HepG2 (cell line): ENCODE measurements around the gene GNGT2. TPM values are rescaled to one million over a fixed set of nuclear protein-coding genes. Genes with fewer than 3 reads are reported as not detected.
A peak's percentile ranks its signal among the peaks of the same experiment; 100 is the strongest.

Source experiments
- ATAC-seq: fragments of 200-7000 bp; cut with Tn5 transposase; 3 replicates; pipeline ENCODE4 v1.9.1; 2020; ENCODE audit warnings: mild to moderate bottlenecking, moderate library complexity
- BruUV-seq: library from RNA; stranded (reverse); fragments of 400-500 nt; replicated peaks from 2 replicates; lab custom pipeline; 2021; lab: Mats Ljungman, UMichigan
- CTCF ChIA-PET: fragments of 300-600 bp; formaldehyde crosslinking; extraction: SDS; loops from one replicate; lab custom pipeline; 2021; ENCODE audit warnings: low total read pairs, inconsistent platforms, low intra/inter-chr PET ratio; lab: Yijun Ruan, JAX
- POLR2A ChIA-PET: fragments of 350-600 bp; sonication (Branson Sonifier 250); formaldehyde crosslinking; loops from one replicate; lab custom pipeline; 2020; ENCODE audit warnings: antibody characterized with exemption, inconsistent platforms; lab: Yijun Ruan, JAX
- DNase-seq: peaks from one replicate; pipeline ENCODE4 v3.0.0-alpha.2; 2015; ENCODE audit warnings: low spot score
- FAIRE-seq: peaks from 3 replicates; lab custom pipeline; 2011; peaks lifted over from hg19 to GRCh38; lab: Jason Lieb, UNC
- H2AFZ ChIP-seq: one replicate; pipeline ENCODE4 v1.6.1; 2011; ENCODE audit warnings: low read length, inconsistent platforms
- H3K27ac ChIP-seq: fragments of 300-600 bp; 3 replicates; pipeline ENCODE4 v1.8.0; 2011; ENCODE audit warnings: mixed run types, mild to moderate bottlenecking, mixed read lengths, low read length, inconsistent platforms; ENCODE audit not compliant: insufficient read depth; ENCODE audit errors: extremely low read length
- H3K27me3 ChIP-seq, 2 experiments: fragments of 200-600 bp in 1 of 2; 2 replicates in 1 of 2; 3 replicates in 1 of 2; pipeline versions ENCODE4 v1.6.0 to v1.8.0; 2011; ENCODE audit warnings: low read length in 2 of 2, mild to moderate bottlenecking in 2 of 2, moderate library complexity in 2 of 2, inconsistent platforms in 1 of 2; ENCODE audit not compliant: insufficient read depth in 2 of 2, control insufficient read depth in 1 of 2
- H3K36me3 ChIP-seq, 2 experiments: fragments of 200-600 bp in 1 of 2; replicated peaks in 1 of 2; 2 replicates in 1 of 2; 3 replicates in 1 of 2; pipeline versions ENCODE4 v1.5.1 to v1.8.0; 2011; ENCODE audit warnings: low read length in 2 of 2, inconsistent platforms in 1 of 2; ENCODE audit not compliant: insufficient read depth in 2 of 2, control insufficient read depth in 1 of 2
- H3K4me1 ChIP-seq: 2 replicates; pipeline ENCODE4 v1.5.1; 2012; ENCODE audit warnings: low read length, inconsistent platforms; ENCODE audit not compliant: insufficient read depth
- H3K4me2 ChIP-seq: 2 replicates; pipeline ENCODE4 v1.6.0; 2011; ENCODE audit warnings: low read depth, low read length, inconsistent platforms
- H3K4me3 ChIP-seq, 3 experiments: fragments of 200-600 bp in 1 of 3; sonication (generic), shearing (Covaris generic) in 1 of 3; replicated peaks in 1 of 3; 2 replicates each; pipeline ENCODE4 v1.5.1; 2011 to 2016; ENCODE audit warnings: low read length in 3 of 3, inconsistent platforms in 2 of 3, low read depth in 2 of 3, mild to moderate bottlenecking in 2 of 3, control low read depth in 1 of 3, mixed read lengths in 1 of 3; ENCODE audit not compliant: insufficient read depth in 1 of 3
- H3K79me2 ChIP-seq: one replicate; pipeline ENCODE4 v1.6.1; 2011; ENCODE audit warnings: low read length, inconsistent platforms; ENCODE audit not compliant: insufficient read depth
- H3K9ac ChIP-seq: 2 replicates; pipeline ENCODE4 v1.6.0; 2011; ENCODE audit warnings: mild to moderate bottlenecking, low read depth, low read length, inconsistent platforms; ENCODE audit not compliant: insufficient read depth
- H3K9me3 ChIP-seq: 2 replicates; pipeline ENCODE4 v1.5.1; 2012; ENCODE audit warnings: mild to moderate bottlenecking, low read length
- H4K20me1 ChIP-seq: 2 replicates; pipeline ENCODE4 v1.6.0; 2011; ENCODE audit warnings: inconsistent platforms, mild to moderate bottlenecking, low read length, moderate library complexity; ENCODE audit not compliant: insufficient read depth
- AGO2 ChIP-seq: fragments of 200-400 bp; formaldehyde crosslinking; optimal IDR thresholded peaks from 2 replicates; pipeline ENCODE3; 2017; ENCODE audit warnings: mild to moderate bottlenecking, low read depth, low read length, moderate library complexity
- CREB1 ChIP-seq, 2 experiments: fragments of 450-650 bp in 1 of 2; IDR thresholded peaks; 2 replicates each; pipeline ENCODE4 v1.6.1; 2016 to 2017; ENCODE audit warnings: control low read depth in 1 of 2, mild to moderate bottlenecking in 1 of 2, missing compliant biosample characterization in 1 of 2, missing genetic modification characterization in 1 of 2
- FOSL2 ChIP-seq: sonication (generic); formaldehyde crosslinking; IDR thresholded peaks from 2 replicates; pipeline ENCODE4 v1.4.0; 2020; ENCODE audit warnings: missing genetic modification reagents
- PHB2 ChIP-seq: fragments of 450-650 bp; IDR thresholded peaks from 2 replicates; pipeline ENCODE4 v1.6.1; 2018; ENCODE audit not compliant: partially characterized antibody
- TEF ChIP-seq: sonication (generic); formaldehyde crosslinking; IDR thresholded peaks from 2 replicates; pipeline ENCODE4 v1.5.0; 2020; ENCODE audit warnings: missing genetic modification reagents
- TIGD3 ChIP-seq: sonication (generic); formaldehyde crosslinking; IDR thresholded peaks from 2 replicates; pipeline ENCODE4 v1.5.1; 2020; ENCODE audit warnings: mild to moderate bottlenecking, missing genetic modification reagents, borderline replicate concordance
- U2AF2 ChIP-seq: fragments of 200-400 bp; formaldehyde crosslinking; IDR thresholded peaks from 2 replicates; pipeline ENCODE4 v1.6.1; 2017; ENCODE audit warnings: low read depth, mild to moderate bottlenecking, low read length
- ZNF30 ChIP-seq: sonication (generic); formaldehyde crosslinking; IDR thresholded peaks from 2 replicates; pipeline ENCODE4 v1.5.0; 2020; ENCODE audit warnings: mild to moderate bottlenecking, missing genetic modification reagents
- ZNF552 ChIP-seq: sonication (generic); formaldehyde crosslinking; IDR thresholded peaks from 2 replicates; pipeline ENCODE4 v1.9.0; 2022; ENCODE audit warnings: missing genetic modification reagents, mild to moderate bottlenecking, borderline replicate concordance
- ZNF629 ChIP-seq: sonication (generic); formaldehyde crosslinking; conservative IDR thresholded peaks from 2 replicates; pipeline ENCODE4 v1.5.0; 2020; ENCODE audit warnings: missing genetic modification reagents
- WGBS: methylation state at CpG from one replicate; pipeline ENCODE4 v1.1.6; 2017; ENCODE audit warnings: low lambda C conversion rate; 5-methylcytosine and 5-hydroxymethylcytosine counted together
- in situ Hi-C: cut with HindIII; loops from 2 replicates; pipeline ENCODE4 v1.10.0; 2017; ENCODE audit warnings: low pct_unique_long_range_greater_than_20kb; ENCODE audit not compliant: extremely low pct_ligation_motif_present
- intact Hi-C: fragments of 100-400 bp; cut with micrococcal nuclease; formaldehyde crosslinking; loops from one replicate; pipeline ENCODE4 v1.10.0; 2022; ENCODE audit not compliant: unreplicated experiment
- polyA plus RNA-seq, 8 experiments: library from polyadenylated mRNA; depleted of rRNA in 3 of 8; stranded (reverse) in 7 of 8; unstranded in 1 of 8; fragments of >200 nt; fragmentation: Illumina TruSeq in 4 of 8; extraction: Trizol in 4 of 8; gene quantifications; 2 replicates each; pipeline versions ENCODE4 v1.2.1 to v1.2.3, GENCODE V29; 2011 to 2016; ENCODE audit warnings: low read depth in 4 of 8, missing spikeins in 1 of 8, mixed read lengths in 1 of 8; ENCODE audit not compliant: insufficient read depth in 1 of 8
- total RNA-seq, 5 experiments: library from RNA; depleted of rRNA; stranded (reverse); fragments of >200 nt; fragmentation: Illumina TruSeq; extraction: Trizol; gene quantifications; 2 replicates each; pipeline ENCODE4 v1.2.3, GENCODE V29; 2016; ENCODE audit warnings: low read depth in 1 of 5

The GNGT2 gene
- total and polyA plus RNA-seq, 2 of the 13 experiments (the other 11 are each of a cell fraction or from before 2014, with no cell fraction given) = not detected

- ATAC-seq (peak; percentile 55), FAIRE-seq (no peak), DNase-seq (no peak)
- Histone ChIP-seq H3K79me2 (no peaks in the 10 kb centered on the region), H3K9ac (no peak overlapping the region), H3K27me3 (peaks cover 2 to 41% of the 10 kb centered on the region in 2 experiments; a peak in 4 of 5 replicates), H3K4me1 (peaks cover 8% of the 10 kb centered on the region; the same call in 1 of the 2 replicates), H3K27ac (no peak overlapping the region), H3K4me2 (no peak overlapping the region), H3K36me3 (no peaks in the 10 kb centered on the region), H3K4me3 (no peak overlapping the region), H4K20me1 (no peaks in the 10 kb centered on the region), H2AFZ (no peak overlapping the region), H3K9me3 (no peaks in the 10 kb centered on the region)
- intact Hi-C loops (no loop called here), in situ Hi-C loops (no loop called here)
- POLR2A ChIA-PET = no interaction called here
- WGBS = 28% methylated on average over 8 of the region's 8 CpGs
- BruUV-seq = no TSS peak
- CTCF ChIA-PET = no interaction called here
- TF ChIP-seq FOSL2 (CRISPR knock-in tag) = peak; percentile 53
- TF ChIP-seq CREB1 (IDR thresholded peaks at IDR 0.05) = 0 out of 2 replicates have a peak, but pooled peaks have one; percentile 2
- no peak for TF ChIP-seq CREB1 (CRISPR knock-in tag; IDR thresholded peaks at IDR 0.05)
- no peak for TF ChIP-seq ZNF552 (CRISPR knock-in tag)
Observed at GRCh38 chr17:49157784-49158183, 52.6 kb downstream of the GNGT2 start.

- intact Hi-C loops (no loop called here), in situ Hi-C loops (no loop called here)
- Histone ChIP-seq H2AFZ (no peak overlapping the region), H3K9ac (no peak overlapping the region), H3K9me3 (no peaks in the 10 kb centered on the region), H3K4me1 (peaks cover 8% of the 10 kb centered on the region; the same call in 1 of the 2 replicates), H3K4me2 (no peak overlapping the region), H3K27me3 (peaks cover 4 to 46% of the 10 kb centered on the region in 2 experiments; a peak in 4 of 5 replicates), H3K79me2 (no peaks in the 10 kb centered on the region), H3K4me3 (no peak overlapping the region), H3K27ac (no peak overlapping the region), H3K36me3 (no peaks in the 10 kb centered on the region), H4K20me1 (no peaks in the 10 kb centered on the region)
- TF ChIP-seq ZNF629 (CRISPR knock-in tag) = no peak
- TF ChIP-seq TEF (CRISPR knock-in tag) = no peak
- no peak for TF ChIP-seq U2AF2
- TF ChIP-seq PHB2 = no peak
- no peak for TF ChIP-seq TIGD3 (CRISPR knock-in tag)
- no peak for TF ChIP-seq ZNF30 (CRISPR knock-in tag)
- TF ChIP-seq AGO2 = no peak
- BruUV-seq = no TSS peak
- no peak for FAIRE-seq
- no peak for DNase-seq
- ATAC-seq = no peak
- 24% methylated on average over 11 of the region's 11 CpGs for WGBS
- ChIA-PET POLR2A (no interaction called here), CTCF (no interaction called here)
Observed at GRCh38 chr17:49156256-49156655, 54.1 kb downstream of the GNGT2 start.
